ENCODE results near the gene TTYH1.

- TF ChIP-seq CTCF (conservative IDR thresholded peaks at IDR 0.05), result no peak
- no peak for TF ChIP-seq ZFX (IDR thresholded peaks at IDR 0.05)
Observed at GRCh38 chr19:54403054-54403453, 12.2 kb upstream of the TTYH1 start.
